ENCODE measurements around the gene RGS3.
A peak's percentile ranks its signal among the peaks of the same experiment; 100 is the strongest.

RGS3 gene

DNA sequence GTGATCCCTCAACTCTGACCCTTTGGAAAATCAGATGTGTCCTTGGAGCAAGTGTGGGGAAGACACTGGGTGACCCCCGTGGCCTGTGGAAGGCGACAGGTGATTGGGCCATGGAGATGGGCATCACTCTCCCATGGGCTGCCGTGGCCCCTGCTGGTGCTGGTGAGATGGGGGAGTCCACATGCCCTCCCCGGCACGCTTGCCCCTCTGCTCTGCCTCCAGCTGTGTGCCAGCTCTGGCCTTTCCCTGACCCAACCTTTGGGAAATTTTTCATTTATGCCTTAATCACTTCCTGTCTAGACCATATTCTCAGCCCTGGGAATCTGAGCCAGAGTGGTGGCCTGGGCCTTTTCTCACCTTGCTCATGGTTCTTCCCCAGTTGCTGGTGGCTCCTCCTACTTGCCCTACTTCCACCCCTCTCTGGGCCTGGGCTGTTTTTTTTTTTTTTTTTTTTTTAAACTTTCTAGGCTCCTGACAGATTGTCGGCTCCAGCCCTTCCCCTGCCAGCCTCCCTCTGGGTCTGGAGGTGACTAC lies 56.6 kb downstream of the RGS3 start:
- H3K36me3 ChIP-seq (ENCODE audit: control insufficient read depth, insufficient read depth, low read length), result peaks cover 11% of the 10 kb centered on the region
- no peaks in the 10 kb centered on the region for H3K27me3 ChIP-seq (replicated peaks; ENCODE audit: control insufficient read depth, insufficient read depth, low read length)
- no peak for DNase-seq (ENCODE audit: extremely low read depth, insufficient read length)
- peak overlapping the region; percentile 63 for H3K4me3 ChIP-seq (replicated peaks; ENCODE audit: low read depth, low read length)
- TF ChIP-seq, protein P1, sequence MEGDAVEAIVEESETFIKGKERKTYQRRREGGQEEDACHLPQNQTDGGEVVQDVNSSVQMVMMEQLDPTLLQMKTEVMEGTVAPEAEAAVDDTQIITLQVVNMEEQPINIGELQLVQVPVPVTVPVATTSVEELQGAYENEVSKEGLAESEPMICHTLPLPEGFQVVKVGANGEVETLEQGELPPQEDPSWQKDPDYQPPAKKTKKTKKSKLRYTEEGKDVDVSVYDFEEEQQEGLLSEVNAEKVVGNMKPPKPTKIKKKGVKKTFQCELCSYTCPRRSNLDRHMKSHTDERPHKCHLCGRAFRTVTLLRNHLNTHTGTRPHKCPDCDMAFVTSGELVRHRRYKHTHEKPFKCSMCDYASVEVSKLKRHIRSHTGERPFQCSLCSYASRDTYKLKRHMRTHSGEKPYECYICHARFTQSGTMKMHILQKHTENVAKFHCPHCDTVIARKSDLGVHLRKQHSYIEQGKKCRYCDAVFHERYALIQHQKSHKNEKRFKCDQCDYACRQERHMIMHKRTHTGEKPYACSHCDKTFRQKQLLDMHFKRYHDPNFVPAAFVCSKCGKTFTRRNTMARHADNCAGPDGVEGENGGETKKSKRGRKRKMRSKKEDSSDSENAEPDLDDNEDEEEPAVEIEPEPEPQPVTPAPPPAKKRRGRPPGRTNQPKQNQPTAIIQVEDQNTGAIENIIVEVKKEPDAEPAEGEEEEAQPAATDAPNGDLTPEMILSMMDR (IDR thresholded peaks at IDR 0.05; ENCODE audit: insufficient read depth, low read length, poor library complexity, severe bottlenecking), result no peak

DNA sequence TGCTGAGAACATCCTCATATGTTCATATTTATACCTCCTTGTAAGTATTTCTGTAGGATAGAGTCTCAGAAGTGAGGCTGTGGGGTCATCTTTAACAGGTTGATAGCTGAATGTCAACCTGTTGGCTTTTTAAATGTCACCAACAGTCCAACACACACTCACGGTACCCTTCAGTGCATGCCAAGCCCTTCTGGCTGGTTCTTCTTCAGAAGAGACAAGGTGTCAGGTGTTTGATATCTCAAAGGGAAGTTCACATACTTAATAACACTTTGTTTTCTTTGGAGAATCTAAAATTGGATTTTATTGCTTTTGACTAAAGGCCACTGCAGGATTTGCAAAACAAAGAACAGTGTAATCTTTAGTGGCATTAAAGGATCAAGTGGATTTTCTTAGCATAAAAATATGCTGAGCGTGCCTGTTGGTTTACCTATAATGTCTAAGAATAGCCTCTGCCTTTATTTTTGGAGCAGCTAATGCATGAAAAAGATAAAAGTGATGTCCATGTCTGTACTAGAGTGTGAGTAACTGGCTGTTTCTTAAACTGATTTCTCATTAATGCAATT lies 58.2 kb downstream of the RGS3 start:
- peak overlapping the region; percentile 21; the same call in 1 of the 2 replicates for H3K4me3 ChIP-seq (replicated peaks; ENCODE audit: low read depth, low read length)
- peaks cover 13% of the 10 kb centered on the region for H3K36me3 ChIP-seq (ENCODE audit: control insufficient read depth, insufficient read depth, low read length)
- no peaks in the 10 kb centered on the region for H3K27me3 ChIP-seq (replicated peaks; ENCODE audit: control insufficient read depth, insufficient read depth, low read length)
- TF ChIP-seq, protein P1 (IDR thresholded peaks at IDR 0.05; ENCODE audit: insufficient read depth, low read length, poor library complexity, severe bottlenecking), result no peak
- no peak for DNase-seq (ENCODE audit: extremely low read depth, insufficient read length)

DNA sequence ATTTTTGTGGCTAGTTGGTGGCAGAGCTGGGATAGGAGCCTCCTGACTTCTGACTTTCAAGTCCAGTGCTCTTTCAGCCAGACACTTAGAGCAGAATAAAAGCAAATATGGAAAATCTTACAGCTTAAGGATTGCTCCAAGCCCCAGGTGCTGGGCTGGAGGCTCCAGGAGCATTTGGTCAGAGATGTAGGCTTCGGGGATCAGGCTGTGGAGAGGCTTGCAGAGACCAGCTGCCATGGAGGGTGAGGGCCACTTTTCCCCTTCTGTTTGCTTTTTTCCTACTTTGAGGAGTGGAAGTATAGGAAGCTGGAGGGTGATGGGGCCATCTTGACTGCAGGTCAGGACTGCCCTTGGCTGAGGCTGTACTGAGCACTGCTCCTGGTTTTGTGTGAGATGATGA lies 58.9 kb downstream of the RGS3 start:
- Histone ChIP-seq H3K4me3 (replicated peaks; ENCODE audit: low read depth, low read length) (peak overlapping the region; percentile 36), H3K27me3 (replicated peaks; ENCODE audit: control insufficient read depth, insufficient read depth, low read length) (no peaks in the 10 kb centered on the region), H3K36me3 (ENCODE audit: control insufficient read depth, insufficient read depth, low read length) (peaks cover 13% of the 10 kb centered on the region)
- TF ChIP-seq, protein P1 (IDR thresholded peaks at IDR 0.05; ENCODE audit: insufficient read depth, low read length, poor library complexity, severe bottlenecking), result no peak
- no peak for DNase-seq (ENCODE audit: extremely low read depth, insufficient read length)

DNA sequence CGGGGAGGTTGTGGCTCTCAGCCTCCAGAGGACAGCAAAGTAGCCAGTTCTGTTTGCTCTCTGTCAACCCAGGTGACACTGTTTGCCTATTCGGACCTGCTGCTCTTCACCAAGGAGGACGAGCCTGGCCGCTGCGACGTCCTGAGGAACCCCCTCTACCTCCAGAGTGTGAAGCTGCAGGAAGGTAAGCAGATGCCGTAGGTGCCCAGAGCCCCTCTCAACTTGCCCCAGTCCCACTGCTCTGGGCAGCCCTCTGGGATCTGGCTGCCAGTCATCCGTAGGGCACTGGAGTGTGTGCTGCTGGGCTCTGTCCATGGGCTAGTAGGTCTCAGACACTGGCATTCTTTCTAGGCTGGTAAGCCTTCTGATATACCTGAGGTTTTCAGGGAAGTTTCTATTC lies 59.3 kb downstream of the RGS3 start:
- no peaks in the 10 kb centered on the region for H3K27me3 ChIP-seq (replicated peaks; ENCODE audit: control insufficient read depth, insufficient read depth, low read length)
- H3K36me3 ChIP-seq (ENCODE audit: control insufficient read depth, insufficient read depth, low read length), result peaks cover 13% of the 10 kb centered on the region
- H3K4me3 ChIP-seq (replicated peaks; ENCODE audit: low read depth, low read length), result peak overlapping the region; percentile 36
- DNase-seq (ENCODE audit: extremely low read depth, insufficient read length), result no peak
- TF ChIP-seq, protein P1 (IDR thresholded peaks at IDR 0.05; ENCODE audit: insufficient read depth, low read length, poor library complexity, severe bottlenecking), result no peak

DNA sequence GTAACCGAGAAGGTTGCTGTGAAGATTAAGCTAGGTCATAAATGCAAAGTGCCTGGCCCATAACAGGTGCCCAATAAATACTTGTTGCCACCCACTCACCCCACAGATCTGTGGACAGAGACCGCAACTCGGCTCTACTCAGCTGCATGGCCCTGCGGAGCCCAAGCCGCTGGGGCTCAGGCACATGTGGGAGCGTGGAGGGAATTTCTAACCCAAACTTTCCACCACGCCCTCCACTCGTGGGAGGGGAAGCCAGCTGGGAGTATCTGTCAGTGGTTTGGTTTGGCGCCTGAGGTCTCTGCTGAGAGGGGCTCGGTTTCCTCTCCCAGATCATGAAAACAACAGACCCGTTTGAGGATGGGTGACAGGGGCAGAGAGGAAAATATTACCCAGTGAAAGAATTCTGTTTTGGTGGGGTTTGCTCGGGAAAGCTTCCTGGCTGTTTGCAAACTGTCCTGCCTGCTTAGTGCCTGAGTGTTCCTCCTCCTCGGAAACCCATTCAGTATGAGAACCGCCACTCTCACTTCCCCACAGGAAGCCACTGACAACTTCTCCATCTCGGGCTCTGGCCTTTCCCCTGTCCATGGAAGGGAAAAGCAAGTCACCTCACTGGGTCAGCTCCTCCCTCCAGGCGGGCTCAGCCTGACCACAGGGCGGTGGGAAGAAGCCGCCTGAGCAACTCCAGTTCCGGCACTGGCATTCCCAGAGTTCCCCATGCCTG lies 60.1 kb downstream of the RGS3 start:
- Histone ChIP-seq H3K4me3 (replicated peaks; ENCODE audit: low read depth, low read length) (peak overlapping the region; percentile 10), H3K27me3 (replicated peaks; ENCODE audit: control insufficient read depth, insufficient read depth, low read length) (no peaks in the 10 kb centered on the region), H3K36me3 (ENCODE audit: control insufficient read depth, insufficient read depth, low read length) (peaks cover 14% of the 10 kb centered on the region)
- peak; percentile 72 for DNase-seq (ENCODE audit: extremely low read depth, insufficient read length)
- TF ChIP-seq, protein P1 (IDR thresholded peaks at IDR 0.05; ENCODE audit: insufficient read depth, low read length, poor library complexity, severe bottlenecking), result no peak

Data from GM06990 (cell line).